GM23338 (cell line): Measurements from ENCODE around the gene ZNF792.

Source experiments
- CREB1 ChIP-seq: fragments of 250-450 bp; sonication (Bioruptor Pico); IDR thresholded peaks from 2 replicates; pipeline ENCODE4 v1.5.0; 2020; ENCODE audit warnings: low read depth, mild to moderate bottlenecking, moderate library complexity
- ETS1 ChIP-seq: IDR thresholded peaks from 2 replicates; pipeline ENCODE4 v1.6.1; 2016; ENCODE audit warnings: antibody characterized with exemption
- EZH2 ChIP-seq: fragments of 200-600 bp; sonication (generic); IDR thresholded peaks from one replicate; pipeline ENCODE4 v1.8.0; 2017; ENCODE audit warnings: antibody characterized with exemption, mild to moderate bottlenecking, low read depth; ENCODE audit not compliant: unreplicated experiment
- EZH2phosphoT487 ChIP-seq: fragments of 200-600 bp; sonication (generic); IDR thresholded peaks from one replicate; pipeline ENCODE4 v1.8.1; 2018; ENCODE audit warnings: antibody characterized with exemption; ENCODE audit not compliant: unreplicated experiment
- JUNB ChIP-seq: IDR thresholded peaks from one replicate; pipeline ENCODE4 v1.6.1; 2016; ENCODE audit warnings: antibody characterized with exemption; ENCODE audit not compliant: unreplicated experiment
- NANOG ChIP-seq: IDR thresholded peaks from 2 replicates; pipeline ENCODE4 v1.6.1; 2016; ENCODE audit warnings: antibody characterized with exemption, borderline replicate concordance
- POLR2AphosphoS5 ChIP-seq: IDR thresholded peaks from 2 replicates; pipeline ENCODE4 v1.6.1; 2016; ENCODE audit warnings: antibody characterized with exemption, low read depth
- STAT1 ChIP-seq: IDR thresholded peaks from one replicate; pipeline ENCODE4 v1.6.1; 2016; ENCODE audit warnings: antibody characterized with exemption; ENCODE audit not compliant: unreplicated experiment
- ZNF114 ChIP-seq: fragments of 250-450 bp; sonication (Bioruptor Pico); IDR thresholded peaks from 2 replicates; pipeline ENCODE4 v1.5.0; 2020; ENCODE audit warnings: mild to moderate bottlenecking, moderate library complexity
- ZNF331 ChIP-seq: fragments of 250-450 bp; sonication (Bioruptor Pico); IDR thresholded peaks from 2 replicates; pipeline ENCODE4 v1.5.0; 2020; ENCODE audit warnings: low read depth, mild to moderate bottlenecking, moderate library complexity
- TF ChIP-seq, protein P1 (sequence below), 2 experiments: fragments of 200-600 bp in 1 of 2; sonication (generic) in 1 of 2; conservative IDR thresholded peaks; 2 replicates each; pipeline versions ENCODE4 v1.5.1 to v1.6.1; 2016 to 2017; ENCODE audit warnings: antibody characterized with exemption in 2 of 2, low read depth in 2 of 2, mild to moderate bottlenecking in 2 of 2, moderate library complexity in 1 of 2
- TF ChIP-seq, protein P2 (sequence below): IDR thresholded peaks from one replicate; pipeline ENCODE4 v1.6.1; 2018; ENCODE audit warnings: antibody characterized with exemption; ENCODE audit not compliant: unreplicated experiment

GRCh38 chr19:34983786-34984185 is 19.8 kb upstream of the ZNF792 start:
- TF ChIP-seq, protein P1, sequence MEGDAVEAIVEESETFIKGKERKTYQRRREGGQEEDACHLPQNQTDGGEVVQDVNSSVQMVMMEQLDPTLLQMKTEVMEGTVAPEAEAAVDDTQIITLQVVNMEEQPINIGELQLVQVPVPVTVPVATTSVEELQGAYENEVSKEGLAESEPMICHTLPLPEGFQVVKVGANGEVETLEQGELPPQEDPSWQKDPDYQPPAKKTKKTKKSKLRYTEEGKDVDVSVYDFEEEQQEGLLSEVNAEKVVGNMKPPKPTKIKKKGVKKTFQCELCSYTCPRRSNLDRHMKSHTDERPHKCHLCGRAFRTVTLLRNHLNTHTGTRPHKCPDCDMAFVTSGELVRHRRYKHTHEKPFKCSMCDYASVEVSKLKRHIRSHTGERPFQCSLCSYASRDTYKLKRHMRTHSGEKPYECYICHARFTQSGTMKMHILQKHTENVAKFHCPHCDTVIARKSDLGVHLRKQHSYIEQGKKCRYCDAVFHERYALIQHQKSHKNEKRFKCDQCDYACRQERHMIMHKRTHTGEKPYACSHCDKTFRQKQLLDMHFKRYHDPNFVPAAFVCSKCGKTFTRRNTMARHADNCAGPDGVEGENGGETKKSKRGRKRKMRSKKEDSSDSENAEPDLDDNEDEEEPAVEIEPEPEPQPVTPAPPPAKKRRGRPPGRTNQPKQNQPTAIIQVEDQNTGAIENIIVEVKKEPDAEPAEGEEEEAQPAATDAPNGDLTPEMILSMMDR (conservative IDR thresholded peaks at IDR 0.05; ENCODE audit: low read depth in 2 of 2): no peak
- TF ChIP-seq ETS1 (no peak), POLR2AphosphoS5 (no peak), EZH2phosphoT487 (no peak), JUNB (no peak), ZNF114 (no peak), EZH2 (no peak), CREB1 (CRISPR knock-in tag) (no peak), ZNF331 (CRISPR knock-in tag) (no peak), NANOG (no peak), STAT1 (no peak)
- TF ChIP-seq, protein P2, sequence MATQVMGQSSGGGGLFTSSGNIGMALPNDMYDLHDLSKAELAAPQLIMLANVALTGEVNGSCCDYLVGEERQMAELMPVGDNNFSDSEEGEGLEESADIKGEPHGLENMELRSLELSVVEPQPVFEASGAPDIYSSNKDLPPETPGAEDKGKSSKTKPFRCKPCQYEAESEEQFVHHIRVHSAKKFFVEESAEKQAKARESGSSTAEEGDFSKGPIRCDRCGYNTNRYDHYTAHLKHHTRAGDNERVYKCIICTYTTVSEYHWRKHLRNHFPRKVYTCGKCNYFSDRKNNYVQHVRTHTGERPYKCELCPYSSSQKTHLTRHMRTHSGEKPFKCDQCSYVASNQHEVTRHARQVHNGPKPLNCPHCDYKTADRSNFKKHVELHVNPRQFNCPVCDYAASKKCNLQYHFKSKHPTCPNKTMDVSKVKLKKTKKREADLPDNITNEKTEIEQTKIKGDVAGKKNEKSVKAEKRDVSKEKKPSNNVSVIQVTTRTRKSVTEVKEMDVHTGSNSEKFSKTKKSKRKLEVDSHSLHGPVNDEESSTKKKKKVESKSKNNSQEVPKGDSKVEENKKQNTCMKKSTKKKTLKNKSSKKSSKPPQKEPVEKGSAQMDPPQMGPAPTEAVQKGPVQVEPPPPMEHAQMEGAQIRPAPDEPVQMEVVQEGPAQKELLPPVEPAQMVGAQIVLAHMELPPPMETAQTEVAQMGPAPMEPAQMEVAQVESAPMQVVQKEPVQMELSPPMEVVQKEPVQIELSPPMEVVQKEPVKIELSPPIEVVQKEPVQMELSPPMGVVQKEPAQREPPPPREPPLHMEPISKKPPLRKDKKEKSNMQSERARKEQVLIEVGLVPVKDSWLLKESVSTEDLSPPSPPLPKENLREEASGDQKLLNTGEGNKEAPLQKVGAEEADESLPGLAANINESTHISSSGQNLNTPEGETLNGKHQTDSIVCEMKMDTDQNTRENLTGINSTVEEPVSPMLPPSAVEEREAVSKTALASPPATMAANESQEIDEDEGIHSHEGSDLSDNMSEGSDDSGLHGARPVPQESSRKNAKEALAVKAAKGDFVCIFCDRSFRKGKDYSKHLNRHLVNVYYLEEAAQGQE: no peak
